Measurements from ENCODE around the gene NHLRC1. TPM values are rescaled to one million over a fixed set of nuclear protein-coding genes. Genes with fewer than 3 reads are reported as not detected.

Gene NHLRC1
- total and polyA plus RNA-seq, 2 experiments from 2014 or later, result 1.1 TPM

DNA sequence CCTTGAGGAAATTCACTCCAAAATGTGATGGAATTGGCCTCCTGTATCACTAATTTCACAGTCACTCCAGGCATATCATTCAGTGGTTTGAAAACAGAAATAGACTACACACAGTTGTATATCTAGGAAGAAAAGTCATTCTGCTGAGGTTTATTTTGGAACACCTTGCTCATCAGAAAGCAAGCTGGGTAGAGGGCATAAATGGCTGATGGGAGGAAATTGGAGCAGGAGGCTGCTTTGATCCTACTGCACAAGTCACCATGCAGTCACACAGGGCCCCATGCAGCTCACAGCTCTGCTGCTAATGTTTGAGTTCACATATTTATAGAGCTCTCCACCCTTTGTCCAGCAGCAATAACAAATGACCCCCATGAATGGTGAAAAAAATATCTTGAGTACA is 12.3 kb downstream of the NHLRC1 start:
- Mint-ChIP-seq H3K4me3 (no peak overlapping the region), H3K27ac (no peak overlapping the region), H3K36me3 (ENCODE audit: low read depth) (peaks cover 6% of the 10 kb centered on the region; the same call in 2 of the 3 replicates), H3K9me3 (peaks cover 18% of the 10 kb centered on the region), H3K4me1 (peaks cover 11% of the 10 kb centered on the region), H3K27me3 (ENCODE audit: insufficient read depth, low read depth, poor library complexity) (peaks cover 7% of the 10 kb centered on the region)
- no peak for DNase-seq (ENCODE audit: low spot score)
- H3F3A ChIP-seq (replicated peaks; ENCODE audit: low read depth), result no peaks in the 10 kb centered on the region
- no peaks in the 10 kb centered on the region for H4K20me1 ChIP-seq (replicated peaks; ENCODE audit: insufficient read depth)
- H3K27ac ChIP-seq (ENCODE audit: low read depth), result no peak overlapping the region
- H3K4me1 ChIP-seq (ENCODE audit: insufficient read depth), result no peaks in the 10 kb centered on the region
- H3K36me3 ChIP-seq (ENCODE audit: insufficient read depth), result peaks cover 13% of the 10 kb centered on the region
- H3K4me3 ChIP-seq, result no peak overlapping the region
- ATAC-seq, result no peak
- H3K9me2 ChIP-seq (ENCODE audit: insufficient read depth), result no peaks in the 10 kb centered on the region
- no peaks in the 10 kb centered on the region for H3K27me3 ChIP-seq (ENCODE audit: insufficient read depth)
- H3K79me2 ChIP-seq (replicated peaks; ENCODE audit: insufficient read depth), result no peaks in the 10 kb centered on the region
- no peak overlapping the region for H2AFZ ChIP-seq
- no peak overlapping the region for H3K4me2 ChIP-seq
- TF ChIP-seq ZNF114 (CRISPR knock-in tag; IDR thresholded peaks at IDR 0.05), result no peak
- TF ChIP-seq, protein P1, sequence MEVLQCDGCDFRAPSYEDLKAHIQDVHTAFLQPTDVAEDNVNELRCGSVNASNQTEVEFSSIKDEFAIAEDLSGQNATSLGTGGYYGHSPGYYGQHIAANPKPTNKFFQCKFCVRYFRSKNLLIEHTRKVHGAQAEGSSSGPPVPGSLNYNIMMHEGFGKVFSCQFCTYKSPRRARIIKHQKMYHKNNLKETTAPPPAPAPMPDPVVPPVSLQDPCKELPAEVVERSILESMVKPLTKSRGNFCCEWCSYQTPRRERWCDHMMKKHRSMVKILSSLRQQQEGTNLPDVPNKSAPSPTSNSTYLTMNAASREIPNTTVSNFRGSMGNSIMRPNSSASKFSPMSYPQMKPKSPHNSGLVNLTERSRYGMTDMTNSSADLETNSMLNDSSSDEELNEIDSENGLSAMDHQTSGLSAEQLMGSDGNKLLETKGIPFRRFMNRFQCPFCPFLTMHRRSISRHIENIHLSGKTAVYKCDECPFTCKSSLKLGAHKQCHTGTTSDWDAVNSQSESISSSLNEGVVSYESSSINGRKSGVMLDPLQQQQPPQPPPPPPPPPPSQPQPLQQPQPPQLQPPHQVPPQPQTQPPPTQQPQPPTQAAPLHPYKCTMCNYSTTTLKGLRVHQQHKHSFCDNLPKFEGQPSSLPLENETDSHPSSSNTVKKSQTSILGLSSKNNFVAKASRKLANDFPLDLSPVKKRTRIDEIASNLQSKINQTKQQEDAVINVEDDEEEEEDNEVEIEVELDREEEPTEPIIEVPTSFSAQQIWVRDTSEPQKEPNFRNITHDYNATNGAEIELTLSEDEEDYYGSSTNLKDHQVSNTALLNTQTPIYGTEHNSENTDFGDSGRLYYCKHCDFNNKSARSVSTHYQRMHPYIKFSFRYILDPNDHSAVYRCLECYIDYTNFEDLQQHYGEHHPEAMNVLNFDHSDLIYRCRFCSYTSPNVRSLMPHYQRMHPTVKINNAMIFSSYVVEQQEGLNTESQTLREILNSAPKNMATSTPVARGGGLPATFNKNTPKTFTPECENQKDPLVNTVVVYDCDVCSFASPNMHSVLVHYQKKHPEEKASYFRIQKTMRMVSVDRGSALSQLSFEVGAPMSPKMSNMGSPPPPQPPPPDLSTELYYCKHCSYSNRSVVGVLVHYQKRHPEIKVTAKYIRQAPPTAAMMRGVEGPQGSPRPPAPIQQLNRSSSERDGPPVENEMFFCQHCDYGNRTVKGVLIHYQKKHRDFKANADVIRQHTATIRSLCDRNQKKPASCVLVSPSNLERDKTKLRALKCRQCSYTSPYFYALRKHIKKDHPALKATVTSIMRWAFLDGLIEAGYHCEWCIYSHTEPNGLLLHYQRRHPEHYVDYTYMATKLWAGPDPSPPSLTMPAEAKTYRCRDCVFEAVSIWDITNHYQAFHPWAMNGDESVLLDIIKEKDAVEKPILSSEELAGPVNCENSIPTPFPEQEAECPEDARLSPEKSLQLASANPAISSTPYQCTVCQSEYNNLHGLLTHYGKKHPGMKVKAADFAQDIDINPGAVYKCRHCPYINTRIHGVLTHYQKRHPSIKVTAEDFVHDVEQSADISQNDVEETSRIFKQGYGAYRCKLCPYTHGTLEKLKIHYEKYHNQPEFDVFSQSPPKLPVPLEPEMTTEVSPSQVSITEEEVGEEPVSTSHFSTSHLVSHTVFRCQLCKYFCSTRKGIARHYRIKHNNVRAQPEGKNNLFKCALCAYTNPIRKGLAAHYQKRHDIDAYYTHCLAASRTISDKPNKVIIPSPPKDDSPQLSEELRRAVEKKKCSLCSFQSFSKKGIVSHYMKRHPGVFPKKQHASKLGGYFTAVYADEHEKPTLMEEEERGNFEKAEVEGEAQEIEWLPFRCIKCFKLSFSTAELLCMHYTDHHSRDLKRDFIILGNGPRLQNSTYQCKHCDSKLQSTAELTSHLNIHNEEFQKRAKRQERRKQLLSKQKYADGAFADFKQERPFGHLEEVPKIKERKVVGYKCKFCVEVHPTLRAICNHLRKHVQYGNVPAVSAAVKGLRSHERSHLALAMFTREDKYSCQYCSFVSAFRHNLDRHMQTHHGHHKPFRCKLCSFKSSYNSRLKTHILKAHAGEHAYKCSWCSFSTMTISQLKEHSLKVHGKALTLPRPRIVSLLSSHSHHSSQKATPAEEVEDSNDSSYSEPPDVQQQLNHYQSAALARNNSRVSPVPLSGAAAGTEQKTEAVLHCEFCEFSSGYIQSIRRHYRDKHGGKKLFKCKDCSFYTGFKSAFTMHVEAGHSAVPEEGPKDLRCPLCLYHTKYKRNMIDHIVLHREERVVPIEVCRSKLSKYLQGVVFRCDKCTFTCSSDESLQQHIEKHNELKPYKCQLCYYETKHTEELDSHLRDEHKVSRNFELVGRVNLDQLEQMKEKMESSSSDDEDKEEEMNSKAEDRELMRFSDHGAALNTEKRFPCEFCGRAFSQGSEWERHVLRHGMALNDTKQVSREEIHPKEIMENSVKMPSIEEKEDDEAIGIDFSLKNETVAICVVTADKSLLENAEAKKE (CRISPR knock-in tag; IDR thresholded peaks at IDR 0.05), result no peak
- TF ChIP-seq JUNB (IDR thresholded peaks at IDR 0.05; ENCODE audit: unreplicated experiment), result no peak
- no peak for TF ChIP-seq STAT1 (IDR thresholded peaks at IDR 0.05; ENCODE audit: unreplicated experiment)
- no peak for TF ChIP-seq CREB1 (CRISPR knock-in tag; IDR thresholded peaks at IDR 0.05; ENCODE audit: low read depth)
- TF ChIP-seq NANOG (IDR thresholded peaks at IDR 0.05; ENCODE audit: borderline replicate concordance), result no peak
- TF ChIP-seq, protein P2, sequence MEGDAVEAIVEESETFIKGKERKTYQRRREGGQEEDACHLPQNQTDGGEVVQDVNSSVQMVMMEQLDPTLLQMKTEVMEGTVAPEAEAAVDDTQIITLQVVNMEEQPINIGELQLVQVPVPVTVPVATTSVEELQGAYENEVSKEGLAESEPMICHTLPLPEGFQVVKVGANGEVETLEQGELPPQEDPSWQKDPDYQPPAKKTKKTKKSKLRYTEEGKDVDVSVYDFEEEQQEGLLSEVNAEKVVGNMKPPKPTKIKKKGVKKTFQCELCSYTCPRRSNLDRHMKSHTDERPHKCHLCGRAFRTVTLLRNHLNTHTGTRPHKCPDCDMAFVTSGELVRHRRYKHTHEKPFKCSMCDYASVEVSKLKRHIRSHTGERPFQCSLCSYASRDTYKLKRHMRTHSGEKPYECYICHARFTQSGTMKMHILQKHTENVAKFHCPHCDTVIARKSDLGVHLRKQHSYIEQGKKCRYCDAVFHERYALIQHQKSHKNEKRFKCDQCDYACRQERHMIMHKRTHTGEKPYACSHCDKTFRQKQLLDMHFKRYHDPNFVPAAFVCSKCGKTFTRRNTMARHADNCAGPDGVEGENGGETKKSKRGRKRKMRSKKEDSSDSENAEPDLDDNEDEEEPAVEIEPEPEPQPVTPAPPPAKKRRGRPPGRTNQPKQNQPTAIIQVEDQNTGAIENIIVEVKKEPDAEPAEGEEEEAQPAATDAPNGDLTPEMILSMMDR (conservative IDR thresholded peaks at IDR 0.05; ENCODE audit: low read depth in 2 of 2), result no peak
- TF ChIP-seq, protein P3, sequence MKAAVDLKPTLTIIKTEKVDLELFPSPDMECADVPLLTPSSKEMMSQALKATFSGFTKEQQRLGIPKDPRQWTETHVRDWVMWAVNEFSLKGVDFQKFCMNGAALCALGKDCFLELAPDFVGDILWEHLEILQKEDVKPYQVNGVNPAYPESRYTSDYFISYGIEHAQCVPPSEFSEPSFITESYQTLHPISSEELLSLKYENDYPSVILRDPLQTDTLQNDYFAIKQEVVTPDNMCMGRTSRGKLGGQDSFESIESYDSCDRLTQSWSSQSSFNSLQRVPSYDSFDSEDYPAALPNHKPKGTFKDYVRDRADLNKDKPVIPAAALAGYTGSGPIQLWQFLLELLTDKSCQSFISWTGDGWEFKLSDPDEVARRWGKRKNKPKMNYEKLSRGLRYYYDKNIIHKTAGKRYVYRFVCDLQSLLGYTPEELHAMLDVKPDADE (IDR thresholded peaks at IDR 0.05), result no peak
- TF ChIP-seq EZH2 (IDR thresholded peaks at IDR 0.05; ENCODE audit: low read depth, unreplicated experiment), result no peak
- TF ChIP-seq, protein P4, sequence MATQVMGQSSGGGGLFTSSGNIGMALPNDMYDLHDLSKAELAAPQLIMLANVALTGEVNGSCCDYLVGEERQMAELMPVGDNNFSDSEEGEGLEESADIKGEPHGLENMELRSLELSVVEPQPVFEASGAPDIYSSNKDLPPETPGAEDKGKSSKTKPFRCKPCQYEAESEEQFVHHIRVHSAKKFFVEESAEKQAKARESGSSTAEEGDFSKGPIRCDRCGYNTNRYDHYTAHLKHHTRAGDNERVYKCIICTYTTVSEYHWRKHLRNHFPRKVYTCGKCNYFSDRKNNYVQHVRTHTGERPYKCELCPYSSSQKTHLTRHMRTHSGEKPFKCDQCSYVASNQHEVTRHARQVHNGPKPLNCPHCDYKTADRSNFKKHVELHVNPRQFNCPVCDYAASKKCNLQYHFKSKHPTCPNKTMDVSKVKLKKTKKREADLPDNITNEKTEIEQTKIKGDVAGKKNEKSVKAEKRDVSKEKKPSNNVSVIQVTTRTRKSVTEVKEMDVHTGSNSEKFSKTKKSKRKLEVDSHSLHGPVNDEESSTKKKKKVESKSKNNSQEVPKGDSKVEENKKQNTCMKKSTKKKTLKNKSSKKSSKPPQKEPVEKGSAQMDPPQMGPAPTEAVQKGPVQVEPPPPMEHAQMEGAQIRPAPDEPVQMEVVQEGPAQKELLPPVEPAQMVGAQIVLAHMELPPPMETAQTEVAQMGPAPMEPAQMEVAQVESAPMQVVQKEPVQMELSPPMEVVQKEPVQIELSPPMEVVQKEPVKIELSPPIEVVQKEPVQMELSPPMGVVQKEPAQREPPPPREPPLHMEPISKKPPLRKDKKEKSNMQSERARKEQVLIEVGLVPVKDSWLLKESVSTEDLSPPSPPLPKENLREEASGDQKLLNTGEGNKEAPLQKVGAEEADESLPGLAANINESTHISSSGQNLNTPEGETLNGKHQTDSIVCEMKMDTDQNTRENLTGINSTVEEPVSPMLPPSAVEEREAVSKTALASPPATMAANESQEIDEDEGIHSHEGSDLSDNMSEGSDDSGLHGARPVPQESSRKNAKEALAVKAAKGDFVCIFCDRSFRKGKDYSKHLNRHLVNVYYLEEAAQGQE (IDR thresholded peaks at IDR 0.05; ENCODE audit: unreplicated experiment), result no peak
- no peak for TF ChIP-seq ZNF331 (CRISPR knock-in tag; IDR thresholded peaks at IDR 0.05; ENCODE audit: low read depth)
- no peak for TF ChIP-seq POLR2AphosphoS5 (IDR thresholded peaks at IDR 0.05; ENCODE audit: low read depth)
- no peak for TF ChIP-seq EZH2phosphoT487 (IDR thresholded peaks at IDR 0.05; ENCODE audit: unreplicated experiment)

Measured in GM23338 (cell line).